ENCODE measurements around the gene LRP4. TPM values are rescaled to one million over a fixed set of nuclear protein-coding genes. Genes with fewer than 3 reads are reported as not detected.

Gene LRP4
- total RNA-seq, 1 donor from 2014 or later, result not detected

GRCh38 chr11:46896719-46897406 is 21.5 kb downstream of the LRP4 start:
- intact Hi-C loops (cut with micrococcal nuclease), result no loop called here

DNA sequence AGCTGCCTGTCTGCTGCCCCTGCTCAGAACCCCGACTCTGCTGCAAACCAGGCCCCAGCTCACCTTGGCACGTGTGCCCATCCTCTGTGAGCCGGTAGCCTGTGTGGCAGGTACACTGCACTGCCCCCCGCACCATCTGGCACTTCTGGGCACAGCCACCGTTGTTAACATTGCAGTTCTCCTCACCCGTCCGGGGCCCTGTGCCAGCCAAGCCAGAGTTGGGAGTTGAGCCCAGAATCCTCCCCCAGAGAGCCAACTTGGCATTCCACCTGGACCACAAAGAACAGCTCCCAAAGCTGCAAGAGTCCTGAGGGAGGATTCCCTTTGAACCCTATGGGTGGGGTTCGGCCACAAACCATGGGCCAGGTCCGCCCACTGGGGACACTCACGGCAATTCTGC is 22.5 kb downstream of the LRP4 start:
- intact Hi-C loops (cut with micrococcal nuclease), result no loop called here

- intact Hi-C loops (cut with micrococcal nuclease), result no loop called here
Observed at GRCh38 chr11:46894961-46895360, 23.4 kb downstream of the LRP4 start.

- intact Hi-C loops (cut with micrococcal nuclease), result no loop called here
Observed at GRCh38 chr11:46894506-46894905, 23.8 kb downstream of the LRP4 start.

GRCh38 chr11:46892838-46893237 is 25.5 kb downstream of the LRP4 start:
- intact Hi-C loops (cut with micrococcal nuclease), result no loop called here

DNA sequence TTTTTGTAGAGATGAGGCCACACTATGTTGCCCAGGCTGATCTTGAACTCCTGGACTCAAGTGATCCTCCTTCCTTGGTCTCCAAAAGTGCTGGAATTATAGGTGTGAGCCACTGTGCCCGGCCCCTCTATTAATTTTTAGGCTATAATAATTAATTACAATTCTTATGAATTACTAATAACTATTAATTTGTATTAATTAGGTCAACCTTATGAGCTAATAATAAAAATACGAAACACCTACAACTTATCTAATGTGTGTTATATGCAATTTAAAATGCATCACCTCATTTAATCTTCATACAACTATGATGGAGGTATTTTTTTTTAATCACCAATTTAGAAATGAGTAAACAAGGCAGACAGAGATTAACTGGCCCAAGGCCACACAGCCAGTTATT is 26.2 kb downstream of the LRP4 start:
- intact Hi-C loops (cut with micrococcal nuclease), result no loop called here

DNA sequence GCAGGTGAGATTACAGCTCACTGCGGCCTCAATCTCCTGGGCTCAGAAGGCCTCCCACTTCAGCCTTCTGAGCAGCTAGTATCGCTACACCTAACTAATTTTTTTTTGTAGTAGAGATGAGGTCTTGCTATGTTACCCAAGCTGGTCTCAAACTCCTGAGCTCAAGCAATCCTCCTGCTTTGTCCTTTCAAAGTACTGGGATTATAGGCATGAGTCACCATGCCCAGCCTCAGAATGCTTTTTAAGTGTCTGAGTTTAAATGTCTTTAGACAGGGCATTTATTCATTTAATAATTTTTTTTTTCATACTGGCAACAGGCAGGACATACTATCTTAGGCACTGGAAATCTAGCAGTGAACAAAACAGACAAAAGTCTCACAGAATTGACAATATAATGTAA is 27.7 kb downstream of the LRP4 start:
- intact Hi-C loops (cut with micrococcal nuclease), result no loop called here

- intact Hi-C loops (cut with micrococcal nuclease), result loop anchor here (1.0 to 10.0 kb wide), 7 partner anchors 30 to 564 kb away; partner anchors contain the start of genes ACP2 and MYBPC3
Observed at GRCh38 chr11:46889689-46890475, 28.5 kb downstream of the LRP4 start.

DNA sequence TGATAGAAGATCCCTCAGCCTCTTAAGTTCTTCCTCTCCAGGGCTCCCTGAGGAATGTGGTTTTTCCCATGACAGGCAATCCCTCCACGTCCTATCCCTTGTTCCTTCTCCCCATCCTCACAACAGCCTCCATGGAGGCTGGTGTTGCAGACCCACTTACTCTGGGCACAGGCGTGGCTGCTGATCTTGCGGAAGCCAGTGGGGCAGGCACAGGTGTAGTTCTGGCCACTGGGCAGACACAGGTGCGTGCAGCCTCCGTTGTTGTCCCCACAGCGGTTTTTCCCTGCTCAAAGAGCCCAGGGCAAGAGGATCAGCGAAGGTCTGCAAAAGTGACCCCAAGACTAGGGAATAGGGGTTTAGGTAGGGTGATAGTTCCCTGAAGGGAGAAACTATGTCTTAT is 29.1 kb downstream of the LRP4 start:
- intact Hi-C loops (cut with micrococcal nuclease), result loop anchor here (1.0 to 10.0 kb wide), 7 partner anchors 31 to 565 kb away; partner anchors contain the start of genes ACP2 and MYBPC3

GRCh38 chr11:46888636-46889035 is 29.7 kb downstream of the LRP4 start:
- intact Hi-C loops (cut with micrococcal nuclease), result loop anchor here (1.0 to 10.0 kb wide), 7 partner anchors 32 to 566 kb away; partner anchors contain the start of genes ACP2 and MYBPC3

GRCh38 chr11:46886211-46886610 is 32.1 kb downstream of the LRP4 start:
- intact Hi-C loops (cut with micrococcal nuclease), result loop anchor here (10.0 kb wide), 1 partner anchor 469 kb away; the partner anchor contains the start of gene MYBPC3

DNA sequence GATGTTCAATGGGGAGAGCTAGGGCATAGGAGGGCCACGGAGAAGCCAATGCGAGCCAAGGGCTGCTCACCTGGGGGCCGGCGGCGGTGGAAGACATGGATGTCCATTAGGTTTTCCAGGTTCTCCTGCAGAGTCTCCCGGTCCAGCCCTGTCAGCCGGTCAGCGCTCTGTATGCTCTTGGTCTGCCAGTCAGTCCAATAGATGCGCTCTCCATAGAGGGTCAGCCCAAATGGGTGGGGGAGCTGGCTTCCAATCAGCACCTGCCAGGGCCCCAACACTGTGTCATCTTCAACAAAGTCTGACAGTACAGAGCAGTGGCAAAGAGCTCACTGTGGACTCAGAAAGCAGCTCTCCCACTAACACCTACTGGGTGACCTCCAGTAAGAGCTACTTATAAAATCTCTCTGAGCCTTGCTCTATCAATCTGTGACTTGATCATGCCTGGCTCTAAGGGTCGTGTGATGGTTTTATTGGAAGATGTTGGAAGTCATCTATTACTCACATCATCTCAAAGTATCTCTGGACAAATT is 39.2 kb downstream of the LRP4 start:
- intact Hi-C loops (cut with micrococcal nuclease), result no loop called here

DNA sequence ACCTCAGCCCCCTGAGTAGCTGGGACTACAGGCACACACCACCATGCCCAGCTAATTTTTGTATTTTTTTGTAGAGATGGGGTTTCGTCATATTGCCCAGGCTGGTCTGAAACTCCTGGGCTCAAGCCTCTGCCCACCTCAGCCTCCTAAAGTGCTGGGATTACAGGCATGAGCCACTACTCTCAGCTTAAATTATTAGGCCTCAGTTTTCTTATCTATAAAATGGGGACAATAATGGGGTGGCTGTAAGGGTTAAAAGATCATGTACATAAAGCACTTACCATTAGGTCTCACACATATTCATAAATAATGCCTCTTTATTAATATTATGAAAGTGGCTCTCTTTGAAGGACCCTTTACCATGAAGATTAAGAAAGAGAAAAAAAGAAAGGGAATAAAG is 40.8 kb downstream of the LRP4 start:
- intact Hi-C loops (cut with micrococcal nuclease), result no loop called here

GRCh38 chr11:46876471-46876870 is 41.9 kb downstream of the LRP4 start:
- intact Hi-C loops (cut with micrococcal nuclease), result no loop called here

- intact Hi-C loops (cut with micrococcal nuclease), result no loop called here
Observed at GRCh38 chr11:46874586-46874985, 43.8 kb downstream of the LRP4 start.

- intact Hi-C loops (cut with micrococcal nuclease), result no loop called here
Observed at GRCh38 chr11:46868912-46869311, 49.4 kb downstream of the LRP4 start.

GRCh38 chr11:46865340-46865739 is 53.0 kb downstream of the LRP4 start:
- intact Hi-C loops (cut with micrococcal nuclease), result no loop called here

DNA sequence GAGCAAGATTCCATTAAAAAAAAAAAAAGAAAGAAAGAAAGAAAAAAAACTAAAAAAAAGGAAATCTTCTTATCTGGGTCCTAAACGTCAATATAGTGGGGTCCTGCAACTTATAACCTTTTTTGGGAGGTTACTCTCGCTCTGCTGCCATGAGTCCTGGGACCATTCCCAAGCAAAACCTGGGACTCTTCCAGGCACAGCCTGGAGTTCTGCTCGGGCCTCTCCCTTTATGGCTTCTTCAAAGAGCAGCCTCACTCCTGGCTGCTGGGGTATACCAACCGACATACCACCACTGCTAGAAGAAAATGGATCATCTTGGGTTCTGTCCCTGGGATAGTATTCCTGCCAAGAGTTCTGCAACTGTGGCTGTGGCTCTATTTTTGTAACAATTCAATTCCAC is 58.1 kb downstream of the LRP4 start:
- intact Hi-C loops (cut with micrococcal nuclease), result no loop called here

DNA sequence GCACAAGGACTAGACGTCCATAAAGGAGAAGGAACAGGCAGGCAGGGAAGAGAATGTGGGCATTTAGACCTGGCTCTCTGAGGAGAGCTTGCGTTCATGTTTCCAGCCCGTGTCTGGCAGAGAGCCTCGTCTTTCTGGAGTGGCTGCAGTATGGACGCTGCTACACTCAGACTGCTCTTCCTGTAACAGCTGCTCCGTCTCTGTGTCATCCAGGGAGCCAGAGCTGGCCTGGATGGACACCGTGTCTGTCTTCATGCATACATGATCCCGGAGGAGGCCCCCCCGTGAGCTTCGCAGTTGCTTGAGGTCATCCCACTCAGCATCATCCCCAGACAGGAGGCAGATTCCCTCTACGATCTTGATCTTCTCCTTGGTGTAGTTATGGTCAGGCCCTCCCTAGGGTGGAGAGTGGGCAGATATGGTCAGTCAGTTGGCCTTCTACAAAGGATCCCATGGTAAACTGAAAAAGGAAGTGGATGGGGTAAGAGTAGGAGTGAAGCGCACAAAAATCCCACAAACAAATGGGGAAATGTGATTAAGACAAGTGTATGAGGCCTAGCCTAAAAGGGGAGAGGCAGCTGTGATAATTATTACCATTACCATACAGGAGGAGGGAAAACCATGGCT is 59.3 kb downstream of the LRP4 start:
- intact Hi-C loops (cut with micrococcal nuclease), result no loop called here

GRCh38 chr11:46857666-46858065 is 60.7 kb downstream of the LRP4 start:
- intact Hi-C loops (cut with micrococcal nuclease), result no loop called here

DNA sequence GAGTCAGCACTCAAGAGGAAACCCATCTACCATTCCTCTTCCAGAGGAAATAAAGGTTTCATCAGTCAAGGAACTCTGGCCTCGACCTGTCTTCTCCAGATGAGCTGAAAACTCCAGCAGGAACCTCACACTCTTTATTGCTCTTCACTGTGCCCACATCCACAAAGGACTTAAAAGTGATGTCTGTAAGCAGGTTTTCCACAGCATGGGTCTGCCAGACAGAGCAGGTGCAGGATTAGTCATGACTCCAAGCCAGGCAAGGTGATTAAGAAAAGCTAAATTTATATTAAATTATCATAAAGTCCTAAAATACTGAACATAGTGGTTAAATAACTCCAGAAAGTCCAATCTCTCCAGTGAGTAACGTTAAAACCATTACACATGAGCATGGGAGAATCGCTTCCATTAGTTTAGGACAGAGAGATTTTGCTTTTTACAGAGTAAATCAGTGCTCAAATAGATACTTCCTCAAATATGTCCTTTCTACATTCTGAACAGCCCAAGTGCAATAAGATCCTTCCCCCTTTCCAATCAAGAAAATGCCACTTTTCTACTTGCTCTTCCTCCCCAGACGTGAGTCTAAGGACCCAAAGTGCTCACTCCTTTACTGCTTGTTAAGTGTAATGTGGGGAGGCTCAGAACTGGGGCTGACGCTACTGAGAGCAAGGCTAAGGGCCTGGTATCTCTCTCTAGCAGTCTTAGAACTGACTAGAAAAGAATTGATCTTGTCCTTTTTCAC is 61.6 kb downstream of the LRP4 start:
- intact Hi-C loops (cut with micrococcal nuclease), result no loop called here

Data from T-helper 1 cell treated with Interleukin-12 subunit alpha and Interleukin-12 subunit beta and Interleukin-4 antibody, amounts not matched to agents 30 ng/mL and 1 ng/mL, for 36 hours (primary cell).